ENCODE data around the gene GDPD5. TPM values are rescaled to one million over a fixed set of nuclear protein-coding genes. Genes with fewer than 3 reads are reported as not detected.

Gene GDPD5
- polyA plus RNA-seq, 4 donors: 7.4 to 12.2 (median 10.6) TPM

GRCh38 chr11:75474878-75475766, 50.6 kb downstream of the GDPD5 start:
- DNase-seq (ENCODE audit: low read depth in 4 of 4, low spot score in 3 of 4): peak in 1 of 4 donors; percentile 38

- no peak for DNase-seq (ENCODE audit: low read depth in 4 of 4, low spot score in 3 of 4)
Observed at GRCh38 chr11:75474240-75474639, 51.5 kb downstream of the GDPD5 start.

GRCh38 chr11:75473684-75474083, 52.1 kb downstream of the GDPD5 start:
- DNase-seq (ENCODE audit: low read depth in 4 of 4, low spot score in 3 of 4): no peak

- DNase-seq (ENCODE audit: low read depth in 4 of 4, low spot score in 3 of 4): no peak
Observed at GRCh38 chr11:75472081-75472732, 53.5 kb downstream of the GDPD5 start.

- no peak for DNase-seq (ENCODE audit: low read depth in 4 of 4, low spot score in 3 of 4)
Observed at GRCh38 chr11:75471176-75471973, 54.4 kb downstream of the GDPD5 start.

- DNase-seq (ENCODE audit: low read depth in 4 of 4, low spot score in 3 of 4): no peak
Observed at GRCh38 chr11:75470476-75471080, 55.2 kb downstream of the GDPD5 start.

- no peak for DNase-seq (ENCODE audit: low read depth in 4 of 4, low spot score in 3 of 4)
Observed at GRCh38 chr11:75469785-75470405, 55.8 kb downstream of the GDPD5 start.

GRCh38 chr11:75468534-75469340, 57.0 kb downstream of the GDPD5 start:
- DNase-seq (ENCODE audit: low read depth in 4 of 4, low spot score in 3 of 4): peak in 1 of 4 donors; percentile 36

GRCh38 chr11:75467881-75468280, 57.9 kb downstream of the GDPD5 start:
- DNase-seq (ENCODE audit: low read depth in 4 of 4, low spot score in 3 of 4): no peak

GRCh38 chr11:75467311-75467710, 58.4 kb downstream of the GDPD5 start:
- no peak for DNase-seq (ENCODE audit: low read depth in 4 of 4, low spot score in 3 of 4)

- peak in 3 of 4 donors; percentile 40 to 43 (median 42) for DNase-seq (ENCODE audit: low read depth in 4 of 4, low spot score in 3 of 4)
Observed at GRCh38 chr11:75465701-75466531, 59.8 kb downstream of the GDPD5 start.

- DNase-seq (ENCODE audit: low read depth in 4 of 4, low spot score in 3 of 4): no peak
Observed at GRCh38 chr11:75463106-75463774, 62.5 kb downstream of the GDPD5 start.

GRCh38 chr11:75462117-75462653, 63.6 kb downstream of the GDPD5 start:
- no peak for DNase-seq (ENCODE audit: low read depth in 4 of 4, low spot score in 3 of 4)

- no peak for DNase-seq (ENCODE audit: low read depth in 4 of 4, low spot score in 3 of 4)
Observed at GRCh38 chr11:75461151-75461550, 64.6 kb downstream of the GDPD5 start.

- no peak for DNase-seq (ENCODE audit: low read depth in 4 of 4, low spot score in 3 of 4)
Observed at GRCh38 chr11:75456596-75457183, 69.1 kb downstream of the GDPD5 start.

- no peak for DNase-seq (ENCODE audit: low read depth in 4 of 4, low spot score in 3 of 4)
Observed at GRCh38 chr11:75454987-75455386, 70.8 kb downstream of the GDPD5 start.

- DNase-seq (ENCODE audit: low read depth in 4 of 4, low spot score in 3 of 4): no peak
Observed at GRCh38 chr11:75453916-75454655, 71.7 kb downstream of the GDPD5 start.
